ENCODE data around the gene RPL13. TPM values are rescaled to one million over a fixed set of nuclear protein-coding genes. Genes with fewer than 3 reads are reported as not detected.

Gene RPL13
- total RNA-seq, 2 experiments from 2014 or later: 4,971 to 5,051 TPM

DNA sequence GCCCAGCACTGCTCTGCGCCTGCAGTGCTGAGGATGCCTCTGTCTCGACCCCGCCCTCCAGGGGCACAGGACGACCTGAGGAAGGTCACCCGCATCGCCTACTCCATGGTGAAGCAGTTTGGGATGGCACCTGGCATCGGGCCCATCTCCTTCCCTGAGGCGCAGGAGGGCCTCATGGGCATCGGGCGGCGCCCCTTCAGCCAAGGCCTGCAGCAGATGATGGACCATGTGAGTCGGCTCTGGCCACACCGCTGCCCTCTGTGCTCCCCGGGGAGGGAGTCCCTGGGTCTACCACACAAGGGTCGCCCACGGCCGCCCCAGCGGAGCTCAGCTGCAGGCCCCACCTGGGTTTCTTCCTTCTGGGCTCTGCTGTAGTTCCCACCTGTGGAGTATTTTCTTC lies 6.7 kb upstream of the RPL13 start:
- Histone ChIP-seq H3K36me3 (ENCODE audit: insufficient read depth, low read length) (peaks cover 53% of the 10 kb centered on the region), H3K4me3 (ENCODE audit: low read length) (no peak overlapping the region), H3K9me3 (ENCODE audit: control insufficient read depth in 1 of 2, insufficient read depth in 1 of 2, low read length in 2 of 2) (no peaks in the 10 kb centered on the region), H3K4me1 (ENCODE audit: insufficient read depth, low read length) (peaks cover 25% of the 10 kb centered on the region), H3K27ac (ENCODE audit: low read depth in 1 of 2, low read length in 2 of 2) (no peak overlapping the region), H3K27me3 (ENCODE audit: control insufficient read depth in 1 of 2, insufficient read depth in 2 of 2, low read length in 2 of 2) (no peaks in the 10 kb centered on the region)
- Mint-ChIP-seq H3K36me3 (ENCODE audit: low read depth) (peaks cover 55% of the 10 kb centered on the region), H3K4me3 (no peak overlapping the region), H3K27me3 (no peaks in the 10 kb centered on the region), H3K9me3 (no peaks in the 10 kb centered on the region), H3K4me1 (ENCODE audit: low read depth) (peaks cover 20% of the 10 kb centered on the region), H3K27ac (no peak overlapping the region)
- POLR2A ChIA-PET: interaction anchor here (1.0 kb wide), 1 partner anchor 19 kb away, joined by 3 read pairs; no protein-coding TSS in a partner anchor
- no peak for TF ChIP-seq CTCF (IDR thresholded peaks at IDR 0.05)
- intact Hi-C loops (cut with DNase I, micrococcal nuclease): no loop called here
- ATAC-seq (ENCODE audit: poor library complexity) (no peak), DNase-seq (no peak)
- CTCF ChIA-PET: no interaction called here

GRCh38 chr16:89554343-89554742 lies 6.1 kb upstream of the RPL13 start:
- intact Hi-C loops (cut with DNase I, micrococcal nuclease): no loop called here
- no peaks in the 10 kb centered on the region for H3K27me3 Mint-ChIP-seq
- H3K27ac Mint-ChIP-seq: no peak overlapping the region
- peaks cover 47% of the 10 kb centered on the region for H3K36me3 ChIP-seq (ENCODE audit: insufficient read depth, low read length)
- no peak for TF ChIP-seq CTCF (IDR thresholded peaks at IDR 0.05)
- H3K4me3 ChIP-seq (ENCODE audit: low read length): no peak overlapping the region
- H3K9me3 Mint-ChIP-seq: no peaks in the 10 kb centered on the region
- H3K9me3 ChIP-seq (ENCODE audit: control insufficient read depth in 1 of 2, insufficient read depth in 1 of 2, low read length in 2 of 2): no peaks in the 10 kb centered on the region
- peaks cover 49% of the 10 kb centered on the region for H3K36me3 Mint-ChIP-seq (ENCODE audit: low read depth)
- peaks cover 14% of the 10 kb centered on the region for H3K4me1 Mint-ChIP-seq (ENCODE audit: low read depth)
- H3K27me3 ChIP-seq (ENCODE audit: control insufficient read depth in 1 of 2, insufficient read depth in 2 of 2, low read length in 2 of 2): no peaks in the 10 kb centered on the region
- H3K4me3 Mint-ChIP-seq: no peak overlapping the region
- DNase-seq: no peak
- CTCF ChIA-PET: no interaction called here
- ATAC-seq (ENCODE audit: poor library complexity): no peak
- peaks cover 22% of the 10 kb centered on the region for H3K4me1 ChIP-seq (ENCODE audit: insufficient read depth, low read length)
- POLR2A ChIA-PET: interaction anchor here (1.0 kb wide), 1 partner anchor 20 kb away, joined by 3 read pairs; no protein-coding TSS in a partner anchor
- H3K27ac ChIP-seq (ENCODE audit: low read depth in 1 of 2, low read length in 2 of 2): no peak overlapping the region

- Histone ChIP-seq H3K27ac (ENCODE audit: low read depth in 1 of 2, low read length in 2 of 2) (no peak overlapping the region), H3K27me3 (ENCODE audit: control insufficient read depth in 1 of 2, insufficient read depth in 2 of 2, low read length in 2 of 2) (no peaks in the 10 kb centered on the region), H3K4me3 (ENCODE audit: low read length) (no peak overlapping the region), H3K4me1 (ENCODE audit: insufficient read depth, low read length) (peaks cover 23% of the 10 kb centered on the region), H3K9me3 (ENCODE audit: control insufficient read depth in 1 of 2, insufficient read depth in 1 of 2, low read length in 2 of 2) (no peaks in the 10 kb centered on the region), H3K36me3 (ENCODE audit: insufficient read depth, low read length) (peaks cover 47% of the 10 kb centered on the region)
- ChIA-PET CTCF (no interaction called here), POLR2A (no interaction called here)
- no peak for TF ChIP-seq CTCF (IDR thresholded peaks at IDR 0.05)
- peaks cover 48% of the 10 kb centered on the region for H3K36me3 Mint-ChIP-seq (ENCODE audit: low read depth)
- H3K9me3 Mint-ChIP-seq: no peaks in the 10 kb centered on the region
- peaks cover 16% of the 10 kb centered on the region for H3K4me1 Mint-ChIP-seq (ENCODE audit: low read depth)
- no peak overlapping the region for H3K4me3 Mint-ChIP-seq
- no peak for DNase-seq
- intact Hi-C loops (cut with DNase I, micrococcal nuclease): no loop called here
- no peak for ATAC-seq (ENCODE audit: poor library complexity)
- H3K27ac Mint-ChIP-seq: no peak overlapping the region
- H3K27me3 Mint-ChIP-seq: no peaks in the 10 kb centered on the region
Observed at GRCh38 chr16:89555265-89555664, 5.2 kb upstream of the RPL13 start.
